Keratinocyte (primary cell): ENCODE results near the gene TMEM109. TPM values are rescaled to one million over a fixed set of nuclear protein-coding genes. Genes with fewer than 3 reads are reported as not detected.

ENCODE experiments used
- DNase-seq: peaks from one replicate; pipeline ENCODE4 v3.0.0-alpha.2; 2011; ENCODE audit warnings: low read depth, missing footprints, low spot score
- FAIRE-seq: peaks from 2 replicates; lab custom pipeline; 2011; peaks lifted over from hg19 to GRCh38; lab: Jason Lieb, UNC
- H2AFZ ChIP-seq: 2 replicates; pipeline ENCODE4 v1.6.0; 2012; ENCODE audit warnings: low read length, control low read depth, inconsistent platforms; ENCODE audit not compliant: control insufficient read depth
- H3K27ac ChIP-seq: 2 replicates; pipeline ENCODE4 v1.5.1; 2011; ENCODE audit warnings: low read length; ENCODE audit not compliant: control insufficient read depth, insufficient read depth
- H3K27me3 ChIP-seq: 3 replicates; pipeline ENCODE4 v1.6.0; 2011; ENCODE audit warnings: low read length; ENCODE audit not compliant: control insufficient read depth, insufficient read depth; ENCODE audit errors: extremely low read depth
- H3K36me3 ChIP-seq, 2 experiments: 2 replicates in 1 of 2; 3 replicates in 1 of 2; pipeline ENCODE4 v1.5.1; 2011; ENCODE audit warnings: low read length in 2 of 2, mild to moderate bottlenecking in 1 of 2; ENCODE audit not compliant: control insufficient read depth in 2 of 2, insufficient read depth in 2 of 2; ENCODE audit errors: extremely low read depth in 1 of 2
- H3K4me1 ChIP-seq: 3 replicates; pipeline ENCODE4 v1.5.1; 2011; ENCODE audit warnings: low read length; ENCODE audit not compliant: control insufficient read depth, insufficient read depth; ENCODE audit errors: extremely low read depth
- H3K4me2 ChIP-seq: 3 replicates; pipeline ENCODE4 v1.6.0; 2011; ENCODE audit warnings: low read depth, low read length; ENCODE audit not compliant: control insufficient read depth, insufficient read depth; ENCODE audit errors: extremely low read depth
- H3K4me3 ChIP-seq, 3 experiments: fragments of 200-600 bp in 1 of 3; sonication (generic) in 1 of 3; 2 replicates in 2 of 3; 3 replicates in 1 of 3; pipeline ENCODE4 v1.5.1; 2011 to 2016; ENCODE audit warnings: low read length in 3 of 3, mild to moderate bottlenecking in 3 of 3, control low read depth in 2 of 3, inconsistent platforms in 1 of 3, low read depth in 1 of 3, mixed read lengths in 1 of 3, mixed run types in 1 of 3, moderate library complexity in 1 of 3; ENCODE audit not compliant: control insufficient read depth in 2 of 3, insufficient read depth in 2 of 3; ENCODE audit errors: extremely low read depth in 1 of 3
- H3K79me2 ChIP-seq: 2 replicates; pipeline ENCODE4 v1.6.0; 2012; ENCODE audit warnings: low read length; ENCODE audit not compliant: control insufficient read depth, insufficient read depth
- H3K9ac ChIP-seq: 3 replicates; pipeline ENCODE4 v1.6.0; 2011; ENCODE audit warnings: low read length; ENCODE audit not compliant: control insufficient read depth, insufficient read depth; ENCODE audit errors: extremely low read depth
- H3K9me1 ChIP-seq: 3 replicates; pipeline ENCODE4 v1.6.0; 2011; ENCODE audit warnings: low read length; ENCODE audit not compliant: control insufficient read depth, insufficient read depth; ENCODE audit errors: extremely low read depth
- H3K9me3 ChIP-seq: 2 replicates; pipeline ENCODE4 v1.5.1; 2012; ENCODE audit warnings: low read depth, low read length; ENCODE audit not compliant: control insufficient read depth
- H4K20me1 ChIP-seq: 3 replicates; pipeline ENCODE4 v1.6.0; 2011; ENCODE audit warnings: low read length; ENCODE audit not compliant: control insufficient read depth, insufficient read depth; ENCODE audit errors: extremely low read depth
- CTCF ChIP-seq, 3 experiments: IDR thresholded peaks in 1 of 3; conservative IDR thresholded peaks in 1 of 3; optimal IDR thresholded peaks in 1 of 3; 2 replicates in 2 of 3; 3 replicates in 1 of 3; pipeline versions ENCODE3 to v1.5.1; 2011; ENCODE audit warnings: low read length in 3 of 3, mild to moderate bottlenecking in 3 of 3, moderate library complexity in 2 of 3, control low read depth in 1 of 3, inconsistent platforms in 1 of 3; ENCODE audit not compliant: insufficient read depth in 2 of 3; ENCODE audit errors: extremely low read depth in 1 of 3
- EZH2 ChIP-seq: IDR thresholded peaks from one replicate; pipeline ENCODE4 v1.6.1; 2012; ENCODE audit warnings: inconsistent platforms, mild to moderate bottlenecking, low read length, moderate library complexity
- dilution Hi-C: fragments of 300-500 bp; cut with MboI; formaldehyde crosslinking; loops from one replicate; pipeline ENCODE4 v1.7.0; 2020; ENCODE audit warnings: low sequenced_read_pairs; ENCODE audit not compliant: extremely low pct_ligation_motif_present
- polyA plus RNA-seq, 5 experiments: library from polyadenylated mRNA; depleted of rRNA in 3 of 5; stranded (reverse) in 3 of 5; stranded (forward) in 1 of 5; unstranded in 1 of 5; fragments of >200 nt; gene quantifications; 1 replicate in 1 of 5; 2 replicates in 3 of 5; 3 replicates in 1 of 5; pipeline versions ENCODE4 v1.2.1 to v1.2.3, GENCODE V29; 2011 to 2012; ENCODE audit warnings: missing spikeins in 2 of 5, low read depth in 1 of 5, low replicate concordance in 1 of 5

Gene TMEM109
- polyA plus RNA-seq, 1 donor (not counting 4 experiments of a cell fraction or from before 2014, with no cell fraction given), result 25.2 TPM

GRCh38 chr11:60925868-60926267 lies 11.9 kb downstream of the TMEM109 start:
- Histone ChIP-seq H3K9me1 (no peaks in the 10 kb centered on the region), H3K36me3 (peaks cover 7 to 32% of the 10 kb centered on the region in 2 experiments), H4K20me1 (no peaks in the 10 kb centered on the region), H3K79me2 (no peaks in the 10 kb centered on the region), H3K4me1 (peaks cover 18% of the 10 kb centered on the region), H3K9ac (peak overlapping the region; percentile 84), H3K9me3 (no peaks in the 10 kb centered on the region), H3K4me3 (peak overlapping the region in 2 of 3 experiments; percentile 74 to 90), H3K27me3 (no peaks in the 10 kb centered on the region), H2AFZ (no peak overlapping the region), H3K27ac (peak overlapping the region; percentile 75), H3K4me2 (peak overlapping the region; percentile 70)
- no peak for FAIRE-seq
- TF ChIP-seq EZH2 (no peak), CTCF (optimal IDR thresholded peaks at IDR 0.05 in 1 of 3, IDR thresholded peaks at IDR 0.05 in 1 of 3, conservative IDR thresholded peaks at IDR 0.05 in 1 of 3; ENCODE audit: extremely low read depth in 1 of 3, insufficient read depth in 2 of 3, low read length in 3 of 3) (peak in 2 of 3 experiments; percentile 12 to 46)
- peak; percentile 66 for DNase-seq
- dilution Hi-C loops, result no loop called here

- no peak overlapping the region for H3K4me3 ChIP-seq
- no peaks in the 10 kb centered on the region for H3K79me2 ChIP-seq
- H3K27me3 ChIP-seq, result no peaks in the 10 kb centered on the region
- H3K27ac ChIP-seq, result no peak overlapping the region
- peaks cover 18% of the 10 kb centered on the region for H3K4me1 ChIP-seq
- FAIRE-seq (no peak), DNase-seq (no peak)
- dilution Hi-C loops, result no loop called here
- no peak overlapping the region for H3K9ac ChIP-seq
- H3K9me3 ChIP-seq, result no peaks in the 10 kb centered on the region
- no peaks in the 10 kb centered on the region for H4K20me1 ChIP-seq
- H3K36me3 ChIP-seq, result peaks cover 10 to 33% of the 10 kb centered on the region in 2 experiments
- H3K4me2 ChIP-seq, result no peak overlapping the region
- H3K9me1 ChIP-seq, result no peaks in the 10 kb centered on the region
- H2AFZ ChIP-seq, result no peak overlapping the region
- TF ChIP-seq EZH2, result no peak
- no peak for TF ChIP-seq CTCF (optimal IDR thresholded peaks at IDR 0.05 in 1 of 3, IDR thresholded peaks at IDR 0.05 in 1 of 3, conservative IDR thresholded peaks at IDR 0.05 in 1 of 3; ENCODE audit: extremely low read depth in 1 of 3, insufficient read depth in 2 of 3, low read length in 3 of 3)
Measured at GRCh38 chr11:60926500-60926899, 12.5 kb downstream of the TMEM109 start.
